ENCODE results near the gene ZEB2.

The ZEB2 gene

GRCh38 chr2:144343145-144343544, 176.8 kb downstream of the ZEB2 start:
- DNase-seq: no peak

- DNase-seq: no peak
Observed at GRCh38 chr2:144341538-144341937, 178.4 kb downstream of the ZEB2 start.

- no peak for DNase-seq
Observed at GRCh38 chr2:144339048-144339447, 180.9 kb downstream of the ZEB2 start.

- DNase-seq: no peak
Observed at GRCh38 chr2:144334551-144334950, 185.4 kb downstream of the ZEB2 start.
